Head of caudate nucleus (tissue), 42 donors: ENCODE data around the gene OPA3.

ENCODE experiments used
- DNase-seq, 42 donors: peaks; one replicate each; pipeline versions ENCODE4 v3.0.0 to v3.0.0-alpha.2; 2020 to 2021; ENCODE audit warnings: mixed read lengths in 7 of 42
- intact Hi-C: fragments of 100-400 bp; cut with DNase I; formaldehyde crosslinking; loops from one replicate; pipeline ENCODE4 v1.15.0; 2022

The OPA3 gene

DNA sequence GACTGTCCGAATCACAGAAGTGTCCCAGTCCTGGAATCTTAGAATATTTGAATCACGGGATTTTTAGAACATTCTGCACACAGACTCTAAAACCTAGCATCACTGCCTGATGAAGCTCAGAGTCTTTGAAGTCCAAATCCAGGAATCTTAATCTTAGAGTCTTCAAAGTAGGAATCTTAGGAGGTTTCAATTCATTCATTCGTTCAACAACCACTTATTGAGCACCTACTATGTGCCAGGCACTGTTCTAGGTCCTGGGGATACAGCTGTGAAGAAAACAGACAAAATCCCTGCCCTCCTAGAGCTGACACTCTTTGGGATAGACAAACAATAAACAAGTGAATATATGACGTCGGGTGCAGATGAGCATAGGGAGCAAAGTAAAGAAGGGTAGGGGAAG is 89.4 kb downstream of the OPA3 start:
- DNase-seq = no peak
- intact Hi-C loops = no loop called here

DNA sequence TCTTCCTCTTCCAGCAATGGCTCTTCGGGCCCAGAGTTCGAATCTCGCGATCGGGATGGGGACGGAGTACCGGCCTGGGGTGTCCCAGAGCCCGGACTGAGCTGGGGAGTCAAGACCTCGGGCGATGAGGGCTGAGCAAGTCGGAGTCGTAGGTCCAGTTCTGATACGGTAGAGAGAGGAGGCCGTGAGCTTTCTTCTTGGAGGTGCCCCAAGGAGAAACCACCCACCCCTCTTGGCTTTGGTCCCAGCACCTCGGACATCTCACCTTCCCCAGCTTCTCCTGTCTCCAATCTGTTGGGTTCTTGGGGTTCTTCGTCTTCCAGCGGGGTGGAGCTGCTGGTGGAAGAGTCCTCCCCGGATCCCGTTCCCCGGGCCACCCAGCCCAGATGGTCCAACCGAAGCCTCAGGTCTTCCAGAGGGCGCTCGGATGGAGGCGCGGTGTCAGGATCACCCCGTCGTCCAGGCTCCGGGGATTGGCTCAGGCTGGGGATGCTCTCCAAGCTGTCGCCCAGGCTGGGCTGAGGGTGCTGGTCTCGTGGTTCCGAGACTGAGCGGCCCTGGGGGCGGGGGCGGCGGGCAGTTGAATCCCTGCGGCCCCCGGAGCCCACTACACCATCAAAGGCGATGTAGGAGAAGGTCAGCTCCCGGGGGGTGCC is 90.2 kb downstream of the OPA3 start:
- intact Hi-C loops = no loop called here

DNA sequence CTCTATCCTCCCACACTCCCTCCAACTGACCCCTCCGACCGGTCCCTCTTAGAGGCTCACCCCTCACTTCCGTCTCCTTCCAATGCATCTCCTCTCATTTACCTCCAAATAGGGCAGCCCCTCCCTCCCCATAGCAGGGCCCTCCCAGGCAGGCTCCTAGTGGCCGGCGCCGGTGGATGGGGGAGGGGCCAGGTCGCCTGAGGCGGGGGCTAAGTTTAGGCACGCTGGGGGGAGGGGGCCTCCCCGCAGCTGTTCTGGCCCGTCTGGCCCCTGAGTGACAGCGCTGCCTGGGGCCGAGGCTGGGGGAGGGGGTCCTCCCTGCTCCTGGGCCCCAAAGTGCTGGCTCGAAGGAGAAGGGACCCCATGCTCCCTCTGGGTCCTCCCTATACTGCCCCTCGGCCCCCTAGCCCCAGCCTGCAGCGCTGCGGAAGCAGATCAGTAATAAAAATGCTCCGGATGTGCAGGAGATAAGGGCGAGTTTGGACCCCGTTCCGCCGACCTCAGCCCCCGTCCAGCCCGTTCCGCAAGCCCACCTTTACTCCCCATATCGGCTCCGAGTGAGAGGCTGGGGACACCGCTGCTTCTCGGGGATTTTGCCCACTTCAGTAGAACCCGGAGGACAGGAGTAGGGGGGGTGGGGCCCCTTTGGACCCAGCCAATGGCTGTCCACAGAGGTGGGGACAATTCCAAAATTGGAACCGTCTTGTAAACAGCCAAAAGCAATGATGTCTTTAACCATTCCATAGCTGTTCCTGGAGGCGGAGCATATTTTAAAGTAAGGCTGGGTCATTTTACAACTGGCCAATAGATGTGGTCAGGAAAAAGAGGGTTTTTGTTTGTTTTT is 91.8 kb downstream of the OPA3 start:
- DNase-seq = peak in 7 of 42 donors; percentile 17 to 60 (median 42)
- intact Hi-C loops = no loop called here

More for the DNA sequence above, 90.2 kb downstream of the OPA3 start:
- no peak for DNase-seq

DNA sequence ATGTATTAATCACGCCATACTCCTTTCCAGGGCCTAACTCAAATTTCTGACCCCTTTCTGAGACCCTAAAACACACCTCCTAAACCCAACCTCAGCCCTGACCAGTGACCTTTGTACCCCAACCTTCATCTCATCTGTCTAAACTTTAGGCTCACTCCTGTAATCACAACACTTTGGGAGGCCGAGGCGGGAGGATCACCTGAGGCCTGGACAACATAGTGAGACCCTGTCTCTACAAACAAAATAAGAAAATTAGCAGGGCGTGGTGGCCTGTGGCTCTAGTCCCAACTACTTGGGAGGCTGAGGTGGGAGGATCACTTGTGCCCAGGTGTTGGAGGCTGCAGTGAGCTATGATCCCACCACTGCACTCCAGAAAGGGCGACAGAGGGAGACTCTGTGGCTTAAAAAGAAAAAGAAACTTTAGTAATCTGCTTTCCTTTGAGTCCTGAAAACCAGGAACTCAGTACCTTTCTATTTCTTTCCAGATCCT is 92.4 kb downstream of the OPA3 start:
- intact Hi-C loops = no loop called here
- no peak for DNase-seq

DNA sequence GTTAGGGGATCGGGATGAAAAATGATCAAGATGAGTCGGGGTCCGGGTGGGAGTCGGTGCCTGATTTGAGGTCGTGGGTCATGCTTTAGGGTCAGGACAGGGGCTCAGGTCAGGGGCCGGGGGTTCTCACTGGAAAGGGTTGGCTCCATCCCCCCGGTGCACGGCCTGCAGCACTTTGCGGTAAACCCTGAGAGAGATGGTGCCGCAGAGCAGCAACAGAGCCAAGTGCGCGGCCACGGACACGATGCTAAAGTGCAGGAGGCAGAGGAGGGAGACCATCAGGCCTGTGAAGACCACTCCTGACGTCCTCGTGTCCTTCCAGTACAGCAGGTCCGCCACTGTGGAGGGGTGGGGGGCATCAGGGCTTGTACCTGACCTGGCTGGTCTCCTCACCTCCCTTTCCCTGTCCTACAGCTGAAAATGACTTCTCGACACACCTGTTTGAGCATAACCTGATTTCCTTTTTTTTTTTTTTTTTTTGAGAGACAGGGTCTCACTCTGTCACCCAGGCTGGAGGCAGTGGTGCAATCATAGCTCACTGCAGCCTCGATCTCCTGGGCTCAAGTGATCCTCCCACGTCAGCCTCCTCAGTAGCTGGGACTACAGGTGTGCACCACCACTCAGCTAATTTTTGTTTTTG is 95.3 kb downstream of the OPA3 start:
- DNase-seq = no peak
- intact Hi-C loops = no loop called here

DNA sequence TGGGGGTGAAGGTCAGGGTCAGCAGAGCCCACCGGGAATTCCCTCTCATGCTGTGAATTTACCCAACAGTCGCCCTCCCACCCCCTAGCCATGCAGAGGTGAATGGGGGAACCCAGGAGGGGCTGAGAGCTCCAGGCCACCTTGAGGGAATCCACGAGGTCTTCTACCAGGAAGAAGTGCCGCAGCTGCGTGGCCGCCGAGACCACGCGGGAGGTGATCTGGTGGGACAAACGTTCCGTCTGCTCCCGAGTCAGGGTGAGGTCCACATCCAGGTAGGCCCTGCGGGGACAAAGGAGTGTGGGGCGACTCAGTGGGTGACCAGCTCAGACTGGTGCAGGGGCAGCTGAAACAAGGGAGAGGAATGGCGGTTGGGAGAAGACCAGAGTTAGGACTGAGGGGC is 95.9 kb downstream of the OPA3 start:
- no peak for DNase-seq
- intact Hi-C loops = no loop called here

DNA sequence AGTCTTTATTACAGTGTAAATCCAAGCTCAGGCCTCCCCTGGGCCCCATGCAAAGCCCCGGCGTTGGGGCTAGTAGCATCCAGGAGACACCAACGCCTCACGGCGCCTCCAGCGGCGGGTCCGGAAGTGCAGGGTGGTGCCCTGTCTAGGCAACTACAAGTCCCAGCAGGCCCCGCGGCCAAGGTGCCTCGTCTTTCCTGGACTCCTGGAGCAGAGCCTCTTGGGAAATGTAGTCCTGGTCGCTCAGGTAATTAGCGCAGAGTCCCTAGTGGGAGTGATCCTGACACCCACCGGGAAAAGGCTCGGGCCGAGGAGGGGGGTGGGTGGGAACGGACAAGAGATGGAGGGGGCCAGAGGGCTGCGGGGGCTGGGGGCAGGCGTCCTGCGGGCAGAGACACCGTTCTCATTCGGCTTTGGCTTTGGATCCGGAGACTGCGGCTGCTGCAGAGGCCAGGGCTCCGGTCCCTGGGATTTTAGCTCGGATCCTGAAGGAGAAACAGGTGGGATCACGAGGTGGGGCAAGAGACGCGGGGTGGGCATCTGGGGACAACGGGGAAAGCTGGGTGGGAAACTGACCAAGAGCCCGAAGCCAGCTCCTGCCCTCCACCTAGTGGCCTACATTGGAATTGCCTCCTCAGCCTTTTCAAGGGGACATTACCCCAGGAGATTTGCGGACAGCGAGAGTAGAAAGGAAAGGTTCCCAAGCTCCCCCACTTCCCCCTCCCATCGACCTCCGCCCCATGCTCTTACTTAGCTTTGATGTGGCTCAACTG is 99.1 kb downstream of the OPA3 start:
- DNase-seq = peak; percentile 97 to 100 (median 99)
- intact Hi-C loops = no loop called here

DNA sequence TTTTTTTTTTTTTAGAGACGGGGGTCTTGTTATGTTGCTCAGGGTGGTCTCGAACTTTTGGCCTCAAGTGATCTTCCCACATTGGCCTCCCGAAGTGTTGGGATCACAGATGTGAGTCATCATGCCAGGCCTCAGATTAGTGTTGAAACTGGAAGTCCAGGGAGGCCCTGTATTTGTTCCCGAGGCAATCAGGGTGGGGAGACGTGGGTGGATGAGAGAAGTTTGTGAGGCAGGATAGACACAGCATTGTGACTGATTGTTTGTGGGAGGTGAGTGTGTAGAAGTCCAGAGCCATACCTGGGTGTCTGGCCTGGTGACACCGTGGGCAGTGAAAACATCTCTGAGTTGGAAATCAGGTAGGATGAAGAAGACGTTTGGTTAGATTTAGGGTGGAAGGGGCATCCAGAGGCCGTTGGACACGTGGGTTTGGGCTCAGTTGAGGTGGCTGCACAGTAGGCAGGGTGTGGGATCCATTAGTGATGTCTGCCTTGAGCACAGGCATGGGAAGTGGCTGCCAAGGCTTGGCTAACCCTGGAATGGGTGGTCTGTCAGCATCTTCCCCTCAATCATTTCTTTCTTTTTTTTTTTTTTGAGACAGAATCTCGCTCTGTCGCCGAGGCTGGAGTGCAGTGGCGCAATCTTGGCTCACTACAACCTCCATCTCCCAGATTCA is 100.2 kb downstream of the OPA3 start:
- no peak for DNase-seq
- intact Hi-C loops = no loop called here

DNA sequence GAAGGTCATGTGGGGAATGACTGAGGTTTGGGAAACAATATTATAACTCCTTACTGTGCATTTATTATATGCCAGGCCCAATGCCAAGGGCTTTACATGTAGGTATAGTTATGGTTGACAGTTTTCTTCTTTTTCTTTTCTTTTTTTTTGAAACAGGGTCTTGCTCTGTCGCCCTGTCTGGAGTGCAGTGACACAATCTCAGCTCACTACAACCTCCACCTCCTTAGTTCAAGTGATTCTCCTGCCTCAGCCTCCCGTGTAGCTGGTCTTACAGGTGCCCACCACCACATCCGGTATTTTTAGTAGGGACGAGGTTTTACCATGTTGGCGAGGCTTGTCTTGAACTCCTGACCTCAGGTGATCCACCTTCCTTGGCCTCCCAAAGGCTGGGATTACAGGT is 101.6 kb downstream of the OPA3 start:
- DNase-seq = no peak
- intact Hi-C loops = no loop called here

DNA sequence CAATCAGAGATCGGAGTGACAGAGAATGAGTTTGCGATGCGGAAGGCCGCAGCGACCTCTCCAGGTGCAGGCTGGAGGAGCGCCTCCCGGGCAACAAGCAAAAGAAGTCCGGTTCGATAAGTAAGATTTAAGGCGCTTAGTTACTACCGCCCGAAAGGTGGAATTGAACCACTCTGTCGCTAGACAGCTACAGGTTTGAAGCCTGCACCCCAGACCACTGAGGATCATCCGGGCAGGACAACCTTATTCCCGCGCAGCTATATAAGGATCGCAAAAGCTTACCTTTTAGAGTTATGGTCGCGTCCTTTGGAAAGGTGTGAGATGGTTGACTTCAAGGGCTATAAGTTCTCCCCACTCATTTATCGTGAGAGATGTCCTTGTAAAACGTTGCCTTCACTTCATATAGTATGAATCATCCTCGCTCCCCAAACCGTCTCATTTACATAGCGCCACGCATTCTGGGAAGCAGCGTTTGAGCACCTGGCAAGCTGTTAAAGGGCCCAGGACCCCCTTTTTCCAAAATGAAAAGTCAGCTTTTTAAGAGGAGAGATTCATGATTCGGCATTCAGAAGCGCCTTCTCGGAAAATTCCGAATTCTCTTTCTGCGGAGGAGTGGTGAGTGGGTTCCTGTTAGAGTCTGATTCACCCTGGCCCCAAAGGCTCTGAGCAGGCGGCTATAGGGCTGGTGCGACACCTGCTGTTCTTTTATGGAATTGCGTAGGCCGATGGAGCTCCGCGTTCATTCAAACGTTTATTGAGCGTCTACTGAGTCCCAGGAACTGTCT is 106.0 kb downstream of the OPA3 start:
- intact Hi-C loops = loop anchor here (2.0 kb wide), 1 partner anchor 40 kb away; no protein-coding TSS in a partner anchor
- DNase-seq = peak; percentile 73 to 94 (median 87)

DNA sequence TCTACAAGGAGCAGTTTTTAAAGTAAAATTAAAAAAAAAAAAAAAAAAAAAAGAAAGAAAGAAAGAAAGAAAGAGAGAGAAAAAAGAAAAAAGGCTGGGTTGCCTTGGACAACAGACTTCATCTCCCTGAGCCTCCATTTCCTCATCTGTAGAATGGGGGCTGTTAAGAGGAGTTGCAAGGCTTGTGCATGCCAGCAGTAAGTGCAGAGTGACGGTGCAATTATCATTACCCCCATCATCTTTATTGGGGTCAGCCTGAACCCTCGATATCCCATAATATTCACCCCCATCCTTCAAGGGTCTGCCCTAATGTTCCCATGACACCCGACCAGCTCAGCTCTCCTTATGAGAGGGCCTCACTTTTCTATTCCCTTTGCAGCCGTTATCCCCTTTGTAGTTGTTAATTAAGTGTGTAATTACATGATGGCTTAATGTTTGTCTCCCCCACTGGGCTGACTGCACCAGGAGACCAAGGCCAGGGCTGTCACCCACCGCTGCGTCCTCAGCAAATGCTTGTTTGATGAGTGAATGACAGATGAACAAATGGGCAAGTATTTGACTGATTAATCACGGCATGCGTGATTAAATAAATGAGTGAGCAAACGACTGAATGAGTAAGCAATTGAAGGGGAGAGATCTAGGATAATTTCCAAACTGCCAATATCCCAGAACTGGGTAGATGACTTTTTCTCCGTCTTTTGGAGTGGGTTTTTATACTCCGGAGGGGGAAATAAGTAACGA is 106.7 kb downstream of the OPA3 start:
- intact Hi-C loops = loop anchor here (2.0 kb wide), 1 partner anchor 39 kb away; no protein-coding TSS in a partner anchor
- DNase-seq = peak in 2 of 42 donors; percentile 29 to 39
